HG03060 (cell line): ENCODE measurements around the gene ERCC1.

ENCODE experiments used
- ATAC-seq: cut with Tn5 transposase; IDR thresholded peaks from one replicate; pipeline ENCODE4 v1.9.1; 2021; ENCODE audit warnings: low read depth, moderate number of reproducible peaks; ENCODE audit not compliant: unreplicated experiment

Gene ERCC1

GRCh38 chr19:45456500-45456815 is 32.7 kb upstream of the ERCC1 start:
- no peak for ATAC-seq

GRCh38 chr19:45455707-45456499 is 32.2 kb upstream of the ERCC1 start:
- no peak for ATAC-seq

- no peak for ATAC-seq
These were observed 28.2 kb upstream of the ERCC1 start for GRCh38 chr19:45451850-45452387.

GRCh38 chr19:45451131-45451849 is 27.6 kb upstream of the ERCC1 start:
- ATAC-seq = no peak

- no peak for ATAC-seq
These were observed 26.3 kb upstream of the ERCC1 start for GRCh38 chr19:45450012-45450333.

- ATAC-seq = no peak
These were observed 25.2 kb upstream of the ERCC1 start for GRCh38 chr19:45448887-45449299.

- ATAC-seq = no peak
These were observed 24.7 kb upstream of the ERCC1 start for GRCh38 chr19:45448425-45448756.

GRCh38 chr19:45446944-45447343 is 23.2 kb upstream of the ERCC1 start:
- ATAC-seq = no peak

GRCh38 chr19:45446295-45446694 is 22.6 kb upstream of the ERCC1 start:
- no peak for ATAC-seq

- ATAC-seq = no peak
These were observed 21.4 kb upstream of the ERCC1 start for GRCh38 chr19:45445139-45445538.

- ATAC-seq = no peak
These were observed 20.8 kb upstream of the ERCC1 start for GRCh38 chr19:45444318-45445041.

- ATAC-seq = no peak
These were observed 20.0 kb upstream of the ERCC1 start for GRCh38 chr19:45443462-45444317.

- no peak for ATAC-seq
These were observed 19.2 kb upstream of the ERCC1 start for GRCh38 chr19:45442778-45443461.

GRCh38 chr19:45442408-45442777 is 18.7 kb upstream of the ERCC1 start:
- no peak for ATAC-seq

GRCh38 chr19:45440873-45441654 is 17.3 kb upstream of the ERCC1 start:
- no peak for ATAC-seq

- ATAC-seq = no peak
These were observed 16.5 kb upstream of the ERCC1 start for GRCh38 chr19:45440259-45440638.

- no peak for ATAC-seq
These were observed 16.0 kb upstream of the ERCC1 start for GRCh38 chr19:45439569-45440258.

- no peak for ATAC-seq
These were observed 15.5 kb upstream of the ERCC1 start for GRCh38 chr19:45439190-45439568.

GRCh38 chr19:45437328-45437727 is 13.6 kb upstream of the ERCC1 start:
- ATAC-seq = no peak
